AML-193 (cell line): ENCODE measurements around the gene AXDND1.
"Not testable (repeated sequence)": the region's sequence is repeated elsewhere in the genome, so short reads cannot be mapped to it uniquely, and the experiment has no call there.

Source experiments
- DNase-seq, 2 experiments: peaks; one replicate each; lab custom pipeline; 2025; lab: John Stamatoyannopoulos, UW

AXDND1 gene

DNA sequence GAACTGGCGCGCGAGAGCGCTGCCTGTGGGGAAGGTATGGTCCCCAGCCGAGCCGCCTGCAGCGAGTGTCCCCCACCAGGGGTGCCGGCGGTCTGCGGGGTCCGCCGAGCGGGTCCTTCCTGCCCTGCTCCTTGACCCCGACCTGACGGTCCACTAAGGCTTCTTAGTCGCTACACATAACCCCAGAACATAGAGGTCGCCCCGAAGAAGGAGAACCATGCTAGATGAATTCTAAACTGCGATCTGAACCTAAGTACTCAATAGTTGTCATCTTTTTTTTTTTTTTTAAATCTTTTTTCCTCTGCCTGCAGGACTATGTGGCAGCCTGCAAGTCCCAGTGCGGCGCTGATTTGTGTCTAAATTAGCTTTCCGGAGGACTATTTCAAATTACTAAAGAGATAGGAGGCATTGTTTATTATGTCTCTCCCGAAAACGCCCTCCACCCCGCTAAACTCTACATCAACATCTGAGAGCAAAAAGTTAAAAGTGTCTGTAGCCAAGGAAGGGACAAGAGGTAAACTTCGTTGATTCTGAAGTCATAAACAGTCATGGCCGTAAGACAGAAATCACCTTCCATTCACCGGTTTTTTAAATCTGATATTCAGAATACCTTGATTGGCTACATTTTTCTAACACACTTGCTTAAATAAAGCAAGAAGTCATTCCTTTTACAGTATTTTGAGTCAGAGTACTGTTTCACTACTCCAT, 476 bp downstream of the AXDND1 start:
- DNase-seq, result peak in 1 of 2 experiments; percentile 51

DNA sequence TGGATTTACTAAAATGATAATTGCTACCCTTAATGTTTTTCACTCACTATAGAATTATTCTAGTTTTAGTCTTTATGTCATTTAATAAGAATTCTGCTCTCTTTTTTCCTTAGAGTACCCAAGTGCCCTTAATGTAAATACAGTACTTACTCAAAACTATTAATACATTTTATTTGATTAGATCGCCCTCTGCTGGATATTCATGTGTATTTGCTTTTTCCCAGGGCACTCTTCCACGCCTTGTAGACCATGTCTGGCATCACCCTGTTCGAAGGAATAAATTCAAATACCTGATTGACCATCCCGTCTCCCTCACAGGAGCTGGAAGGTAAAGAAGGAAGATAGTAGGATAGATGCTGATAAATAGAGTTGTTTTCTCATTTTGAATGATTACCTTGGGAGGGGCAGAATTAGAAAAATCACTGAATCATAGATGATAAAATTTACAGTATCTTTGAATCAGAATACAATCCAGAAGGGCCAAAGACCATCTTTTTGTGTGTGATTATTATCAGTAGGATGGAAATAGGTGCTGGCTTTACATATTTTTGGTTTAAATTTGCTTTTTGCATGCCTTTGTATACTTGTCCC, 4.1 kb downstream of the AXDND1 start:
- peak; percentile 79 for DNase-seq

DNA sequence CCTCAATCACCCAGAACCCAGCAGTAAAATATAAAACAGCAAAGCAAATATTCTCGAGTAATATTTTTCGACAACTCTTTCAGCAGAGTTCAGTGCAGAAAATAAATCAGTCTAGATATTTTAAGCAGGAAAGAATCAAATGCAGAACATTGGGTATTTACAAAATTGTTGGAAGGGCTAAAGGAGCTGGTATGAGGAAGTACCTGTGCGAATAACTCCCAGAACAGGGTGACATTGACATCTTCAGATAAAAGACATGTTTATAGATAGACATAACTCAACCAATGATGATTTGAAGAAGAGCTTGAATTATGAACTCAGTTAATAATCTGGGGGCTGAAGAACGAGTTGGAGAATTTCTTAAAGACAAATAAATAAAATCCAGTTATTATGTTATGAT, 6.4 kb downstream of the AXDND1 start:
- no peak for DNase-seq

DNA sequence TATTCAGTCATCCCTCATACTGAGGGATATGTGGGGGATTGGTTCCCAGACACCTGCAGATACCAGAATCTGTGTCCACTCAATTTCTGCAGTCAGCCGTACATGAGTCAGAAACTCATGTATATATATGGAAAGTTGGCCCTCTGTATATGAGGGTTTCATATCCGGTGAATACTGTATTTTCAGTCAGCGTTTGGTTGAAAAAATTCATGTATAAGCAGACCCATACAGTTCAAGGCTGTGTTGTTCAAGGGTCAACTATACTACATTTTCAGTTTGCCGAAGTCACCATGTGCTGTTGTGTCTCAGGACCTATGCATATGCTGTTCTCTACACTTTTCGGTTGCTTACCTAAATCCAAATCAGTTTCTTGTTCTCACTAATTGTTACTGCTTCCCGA, 10.5 kb downstream of the AXDND1 start:
- DNase-seq, result no peak

DNA sequence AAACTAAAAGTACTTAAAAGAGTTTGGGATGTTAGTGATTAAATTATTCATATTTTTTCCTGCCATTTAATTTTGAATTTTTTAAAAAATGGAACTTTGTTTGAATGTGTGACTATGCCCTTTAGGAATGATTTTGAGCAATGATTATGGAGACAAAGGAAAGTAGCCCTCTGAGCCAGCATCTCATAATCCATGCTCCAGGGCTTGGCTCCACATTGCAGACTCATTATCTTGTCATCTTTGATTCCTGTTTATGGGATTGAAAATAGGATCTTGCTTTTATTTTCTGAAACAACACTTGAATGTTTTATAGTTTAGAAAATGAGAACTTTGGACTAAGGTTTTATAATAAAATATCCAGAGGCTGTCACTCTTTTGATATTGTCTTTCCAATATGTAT, 14.5 kb downstream of the AXDND1 start:
- DNase-seq, result no peak

DNA sequence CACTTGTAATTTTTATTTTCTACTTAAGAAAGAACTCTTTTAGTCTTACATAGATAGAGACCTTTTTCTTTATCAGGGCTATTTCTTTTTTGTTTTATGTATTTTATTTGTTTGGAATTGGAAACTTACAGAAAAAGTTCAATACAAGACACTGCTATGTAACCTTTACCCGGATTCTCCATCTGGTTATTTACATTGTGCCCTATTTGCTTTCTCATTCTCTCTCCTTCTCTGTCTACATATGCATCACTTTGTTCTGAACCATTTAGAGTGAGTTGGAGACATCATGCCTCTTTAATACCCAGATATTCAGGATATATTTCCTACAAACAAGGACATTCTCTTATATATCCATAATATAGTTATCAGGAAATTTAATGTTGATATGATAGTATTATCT, 18.3 kb downstream of the AXDND1 start:
- DNase-seq, result no peak

DNA sequence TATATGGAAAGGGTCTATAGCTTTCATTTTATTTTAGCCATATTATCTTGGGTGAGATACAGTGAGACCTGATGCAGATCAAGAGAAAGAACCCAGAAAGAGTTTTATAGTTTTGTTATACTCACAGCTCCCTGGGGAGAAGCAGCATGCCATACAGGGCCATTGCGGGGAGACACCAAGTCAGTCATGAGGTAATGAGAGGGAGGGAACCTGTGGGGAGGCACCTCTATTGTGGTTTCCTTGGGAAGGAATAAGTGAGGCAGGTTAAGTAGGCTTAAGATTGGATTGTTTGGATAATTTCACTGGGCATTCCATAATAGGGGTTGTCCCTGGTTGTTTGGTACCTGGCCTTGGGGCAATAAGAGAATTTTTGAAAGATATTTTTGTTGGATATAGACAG, 19.7 kb downstream of the AXDND1 start:
- no peak for DNase-seq

DNA sequence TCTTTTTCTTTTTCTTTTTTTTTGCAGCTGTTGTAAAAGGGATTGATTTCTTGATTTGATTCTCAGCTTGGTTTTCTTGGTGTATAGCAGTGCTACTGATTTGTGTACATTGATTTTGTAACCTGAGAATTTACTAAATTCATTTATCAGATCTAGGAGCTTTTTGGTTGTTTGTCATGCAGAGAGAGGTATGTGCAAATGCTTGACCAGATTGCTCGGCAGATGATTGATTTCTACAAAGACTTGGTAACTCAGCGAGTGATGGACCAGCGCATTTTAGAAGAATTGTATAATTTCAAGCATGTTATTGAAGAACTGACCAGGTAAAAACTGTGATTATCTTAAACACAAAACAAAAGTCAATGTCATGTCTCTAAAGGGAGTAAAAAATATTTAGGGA, 27.9 kb downstream of the AXDND1 start:
- no peak for DNase-seq

DNA sequence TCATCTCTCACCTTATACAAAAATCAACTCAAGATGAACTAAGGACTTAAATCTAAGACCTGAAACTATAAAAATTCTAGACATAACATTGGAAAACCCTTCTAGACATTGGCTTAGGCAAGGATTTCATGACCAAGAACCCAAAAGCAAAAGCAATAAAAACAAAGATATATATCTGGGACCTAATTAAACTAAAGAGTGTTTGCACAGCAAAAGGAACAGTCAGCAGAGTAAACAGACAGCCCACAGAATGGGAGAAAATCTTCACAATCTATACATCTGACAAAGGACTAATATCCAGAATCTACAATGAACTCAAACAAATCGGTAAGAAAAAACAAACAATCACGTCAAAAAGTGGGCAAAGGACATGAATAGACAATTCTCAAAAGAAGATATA, 33.6 kb downstream of the AXDND1 start:
- not testable (repeated sequence) for DNase-seq

DNA sequence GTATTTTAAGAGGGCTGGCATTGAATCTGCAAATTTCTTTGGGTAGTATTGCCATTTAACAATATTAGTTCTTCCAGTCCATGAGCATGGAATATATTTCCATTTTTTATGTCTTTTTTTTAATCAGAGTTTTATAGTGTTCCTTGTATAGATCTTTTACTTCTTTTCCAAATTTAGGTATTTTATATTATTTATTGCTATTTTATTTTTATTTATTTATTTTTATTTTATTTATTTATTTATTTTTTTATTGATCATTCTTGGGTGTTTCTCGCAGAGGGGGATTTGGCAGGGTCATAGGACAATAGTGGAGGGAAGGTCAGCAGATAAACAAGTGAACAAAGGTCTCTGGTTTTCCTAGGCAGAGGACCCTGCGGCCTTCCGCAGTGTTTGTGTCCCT, 52.0 kb downstream of the AXDND1 start:
- DNase-seq, result not testable (repeated sequence)

DNA sequence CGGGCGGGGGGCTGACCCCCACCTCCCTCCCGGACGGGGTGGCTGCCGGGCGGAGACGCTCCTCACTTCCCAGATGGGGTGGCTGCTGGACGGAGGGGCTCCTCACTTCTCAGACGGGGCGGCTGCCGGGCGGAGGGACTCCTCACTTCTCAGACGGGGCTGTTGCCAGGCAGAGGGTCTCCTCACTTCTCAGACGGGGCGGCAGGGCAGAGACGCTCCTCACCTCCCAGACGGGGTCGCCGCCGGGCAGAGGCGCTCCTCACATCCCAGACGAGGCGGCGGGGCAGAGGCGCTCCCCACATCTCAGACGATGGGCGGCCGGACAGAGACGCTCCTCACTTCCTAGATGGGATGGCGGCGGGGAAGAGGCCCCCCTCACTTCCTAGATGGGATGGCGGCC, 52.9 kb downstream of the AXDND1 start:
- not testable (repeated sequence) for DNase-seq

DNA sequence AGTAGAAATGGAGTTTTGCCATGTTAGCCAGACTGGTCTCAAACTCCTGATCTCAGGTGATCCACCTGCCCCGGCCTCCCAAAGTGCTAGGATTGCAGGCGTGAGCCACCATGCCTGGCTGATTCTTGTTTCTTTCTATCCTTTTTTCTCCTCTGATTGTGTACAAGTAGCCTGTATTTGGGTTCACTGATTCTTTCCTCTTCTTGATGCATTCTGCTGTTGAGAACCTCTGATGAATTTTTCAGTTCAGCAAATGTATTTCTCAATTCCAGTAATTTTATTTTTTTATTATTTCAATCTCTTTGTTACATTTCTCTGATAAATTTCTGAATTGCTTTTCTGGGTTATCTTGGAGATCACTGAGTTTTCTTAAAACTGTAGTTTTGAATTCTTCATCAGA, 58.8 kb downstream of the AXDND1 start:
- no peak for DNase-seq

DNA sequence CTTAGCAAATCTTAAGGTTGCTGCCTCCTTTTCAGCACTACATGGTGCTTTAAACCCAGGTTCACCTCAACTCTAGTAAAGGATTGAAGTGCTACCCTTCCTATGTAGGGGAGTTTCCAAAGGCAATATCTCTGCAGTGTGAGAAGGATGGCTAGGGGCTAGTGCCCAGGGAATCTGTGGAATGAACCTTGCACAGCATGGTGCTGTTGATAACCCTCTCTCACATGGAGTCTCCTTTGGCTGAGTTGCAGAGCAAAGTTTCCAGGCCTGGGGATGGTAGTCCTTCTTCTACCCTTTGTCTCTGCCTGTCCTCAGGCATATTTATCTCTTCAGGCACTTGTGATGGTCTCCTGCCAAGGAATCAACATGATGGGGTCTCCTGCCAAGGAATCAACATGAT, 59.4 kb downstream of the AXDND1 start:
- no peak for DNase-seq

DNA sequence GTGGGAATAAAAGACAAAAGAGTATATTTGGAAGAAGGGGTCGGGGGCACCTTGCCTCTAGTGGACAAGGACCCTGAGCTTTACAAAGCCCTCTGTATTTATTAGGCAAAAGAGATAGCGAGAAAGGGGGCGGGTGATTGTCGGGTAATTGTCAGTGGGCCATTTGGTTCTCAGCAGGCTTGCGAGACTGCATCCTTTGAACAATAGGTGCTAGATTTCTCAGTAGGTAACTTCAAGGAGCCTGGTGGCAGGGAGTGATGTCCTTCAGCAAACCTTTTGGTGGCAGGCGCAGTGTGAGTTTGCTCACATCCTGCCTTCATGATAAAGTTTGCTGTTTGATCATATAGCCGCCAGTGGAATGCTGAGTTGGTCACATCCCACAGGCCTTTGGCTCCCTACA, 71.4 kb downstream of the AXDND1 start:
- DNase-seq, result no peak

DNA sequence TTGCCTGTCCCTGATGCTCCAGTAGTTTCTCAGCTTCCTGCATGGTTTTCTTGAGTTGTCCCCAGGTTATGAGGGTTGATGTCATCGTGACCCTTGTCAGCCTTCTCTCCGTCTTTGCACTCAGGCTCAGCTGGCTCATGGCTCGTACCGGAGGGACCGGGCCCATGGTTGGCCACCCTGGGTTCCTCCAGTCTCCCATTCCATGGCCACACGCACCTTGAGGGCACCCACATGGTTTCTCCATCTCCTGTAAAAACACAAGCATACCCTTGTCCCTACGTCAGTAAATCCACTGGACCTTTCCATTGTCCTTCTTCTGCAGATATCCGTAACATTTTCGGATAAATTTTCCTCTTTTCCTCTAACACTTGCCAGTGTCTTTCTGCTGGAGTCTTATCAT, 73.9 kb downstream of the AXDND1 start:
- DNase-seq, result not testable (repeated sequence)

DNA sequence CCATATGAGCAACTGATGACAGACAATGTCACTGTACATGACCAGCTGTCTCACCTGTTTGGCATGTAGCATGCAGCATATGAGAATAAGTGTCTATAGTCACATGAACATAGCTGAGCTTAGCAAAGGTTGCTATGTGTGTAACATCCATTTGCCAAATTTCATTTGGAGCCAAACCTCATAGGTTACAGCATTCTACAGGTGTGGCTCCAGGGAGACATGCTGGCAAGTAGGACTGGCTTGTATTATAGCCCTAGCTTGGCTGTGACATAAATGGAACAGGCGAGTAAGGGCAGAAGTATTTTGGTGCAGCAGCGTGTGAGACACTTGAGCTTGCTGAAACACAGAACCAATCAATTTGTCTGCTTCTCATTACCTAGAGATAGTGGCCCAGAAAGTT, 74.5 kb downstream of the AXDND1 start:
- DNase-seq, result not testable (repeated sequence)

DNA sequence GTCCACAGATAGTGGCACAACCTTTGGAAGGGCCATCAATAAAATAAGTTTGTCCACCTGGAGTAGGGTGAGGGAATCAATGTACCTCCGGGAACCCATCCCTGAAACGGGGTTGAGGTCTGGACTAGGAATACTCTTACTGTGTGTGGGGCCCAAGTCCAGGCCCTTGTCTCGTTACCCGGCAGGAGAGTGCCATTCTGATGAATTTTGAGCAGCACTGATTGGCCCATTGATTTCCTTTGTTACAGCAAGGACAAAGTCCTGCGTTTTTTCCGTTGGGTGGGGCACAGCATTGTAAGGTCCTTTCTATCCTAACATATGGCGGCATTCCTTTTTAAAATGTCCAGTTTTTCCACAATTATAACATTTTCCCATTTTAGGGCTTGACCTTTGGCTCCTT, 75.2 kb downstream of the AXDND1 start:
- DNase-seq, result no peak

DNA sequence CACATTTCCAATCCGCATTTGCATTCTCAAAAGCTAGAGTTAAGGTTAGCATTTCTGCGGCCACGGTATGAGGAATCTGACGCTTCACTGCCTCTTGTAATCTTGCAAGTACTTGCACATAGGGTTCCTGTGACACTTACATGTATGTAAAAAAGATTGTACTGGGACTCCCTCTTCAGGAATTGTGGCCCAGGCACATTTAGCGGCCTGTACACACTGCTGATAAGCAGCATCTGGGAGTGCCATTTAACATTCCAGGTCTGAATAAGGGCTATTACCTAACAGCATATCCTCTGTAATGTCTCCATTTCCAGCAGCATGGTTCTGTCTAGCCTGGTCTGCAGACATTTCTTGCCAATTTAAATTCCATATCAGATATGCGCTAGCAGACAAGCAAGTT, 75.7 kb downstream of the AXDND1 start:
- no peak for DNase-seq

DNA sequence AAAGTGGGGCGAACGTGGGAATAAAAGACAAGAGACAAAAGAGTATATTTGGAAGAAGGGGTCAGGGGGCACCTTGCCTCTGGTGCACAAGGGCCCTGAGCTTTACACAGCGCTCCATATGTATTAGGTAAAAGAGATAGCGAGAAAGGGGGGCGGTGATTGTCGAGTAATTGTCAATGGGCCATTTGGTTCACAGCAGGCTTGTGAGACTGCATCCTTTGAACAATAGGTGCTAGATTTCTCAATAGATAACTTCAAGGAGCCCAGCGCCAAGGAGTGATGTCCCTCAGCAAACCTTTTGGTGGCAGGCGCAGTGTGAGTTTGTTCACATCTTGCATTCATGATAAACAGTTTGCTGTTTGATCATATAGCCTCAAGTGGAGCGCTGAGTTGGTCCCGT, 77.1 kb downstream of the AXDND1 start:
- not testable (repeated sequence) for DNase-seq

DNA sequence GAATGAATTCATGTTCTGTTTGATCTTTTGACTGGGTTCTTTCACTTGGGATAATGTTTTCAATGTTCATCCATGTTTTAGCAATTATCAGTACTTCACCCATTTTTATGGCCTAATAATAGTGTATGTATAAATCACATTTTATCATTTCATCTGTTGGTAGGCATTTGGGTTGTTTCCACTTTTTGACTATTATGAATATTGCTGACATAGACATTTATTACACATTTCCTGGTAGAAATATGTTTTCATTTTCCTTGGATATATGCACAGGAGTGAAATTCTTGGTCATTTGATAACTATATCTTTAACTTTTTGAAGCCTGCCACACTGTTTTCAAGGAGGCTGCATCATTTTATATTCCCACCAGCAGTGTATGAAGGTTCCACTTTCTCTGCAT, 79.8 kb downstream of the AXDND1 start:
- no peak for DNase-seq

DNA sequence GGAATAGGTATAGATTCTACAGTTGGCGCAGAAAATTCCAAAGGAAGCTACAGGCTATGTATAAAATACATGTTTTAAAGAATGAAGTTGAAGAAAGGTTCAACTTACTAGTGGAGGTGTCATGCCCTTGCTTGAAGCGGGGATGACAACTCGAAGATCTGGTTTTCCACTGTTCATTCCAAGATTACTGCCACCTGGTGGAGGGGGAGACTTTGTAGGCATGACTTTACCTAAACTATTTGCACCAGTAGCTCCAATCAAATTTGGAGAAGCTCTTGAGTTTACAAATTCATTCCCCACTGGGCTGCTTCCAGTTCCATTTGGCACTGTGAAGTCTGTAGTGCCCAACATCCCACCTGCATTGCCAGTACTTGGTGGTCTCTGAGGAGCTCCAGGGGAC, 81.7 kb downstream of the AXDND1 start:
- DNase-seq, result peak; percentile 0 to 14

DNA sequence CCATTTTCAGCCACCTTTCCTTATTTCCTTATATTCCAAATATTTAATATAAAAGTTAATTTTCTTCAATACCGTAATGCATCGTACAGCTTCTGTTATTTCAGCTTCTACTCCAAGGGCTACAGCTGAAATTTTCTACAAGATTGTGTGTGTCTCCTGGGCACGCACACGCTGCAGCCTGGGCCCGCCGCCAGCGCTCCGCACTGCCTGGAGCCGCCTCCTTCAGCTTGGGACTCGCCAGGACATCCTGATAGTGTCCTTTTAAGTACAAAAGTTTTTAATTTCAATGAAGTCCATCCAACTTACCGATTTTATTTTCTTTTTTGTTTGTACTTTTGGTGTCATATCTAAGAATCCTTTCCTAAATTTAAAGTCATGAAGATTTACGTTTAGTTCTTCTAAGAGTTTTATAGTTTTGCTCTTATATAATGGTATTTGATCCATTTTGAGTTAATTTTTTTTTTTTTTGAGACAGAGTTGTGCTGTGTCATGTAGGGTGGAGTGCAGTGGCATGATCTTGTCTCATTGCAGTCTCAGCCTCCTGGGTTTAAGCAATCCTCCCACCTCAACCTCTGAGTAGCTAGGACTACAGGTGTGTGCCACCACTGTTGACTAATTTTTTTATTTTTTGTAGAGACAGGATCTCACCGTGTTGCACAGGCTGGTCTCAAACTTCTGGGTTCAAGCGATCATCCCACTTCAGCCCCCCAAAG, 82.8 kb downstream of the AXDND1 start:
- DNase-seq, result no peak

DNA sequence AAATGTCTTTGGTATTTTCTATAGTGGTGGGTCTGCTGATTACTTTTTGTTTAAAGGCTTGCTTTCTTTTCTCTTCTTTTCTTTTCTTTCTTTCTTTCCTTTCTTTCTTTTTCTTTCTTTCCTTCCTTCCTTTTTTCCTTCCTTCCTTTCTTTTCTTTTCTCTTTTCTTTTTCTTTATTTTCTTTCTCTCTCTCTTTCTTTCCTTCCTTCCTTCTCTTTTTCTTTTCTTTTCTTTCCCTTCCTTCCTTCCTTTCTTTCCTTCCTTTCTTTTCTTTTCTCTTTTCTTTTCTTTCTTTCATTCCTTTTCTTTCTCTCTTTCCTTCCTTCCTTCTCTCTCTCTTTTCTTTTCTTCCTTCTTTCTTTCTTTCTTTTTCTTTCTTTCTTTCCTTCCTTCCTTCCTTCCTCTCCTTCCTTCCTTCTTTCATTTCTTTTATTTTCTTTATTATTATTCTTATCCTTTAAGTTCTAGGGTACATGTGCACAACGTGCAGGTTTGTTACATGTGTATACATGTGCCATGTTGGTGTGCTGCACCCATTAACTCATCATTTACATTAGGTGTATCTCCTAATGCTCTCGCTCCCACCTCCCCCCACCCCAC, 93.9 kb downstream of the AXDND1 start:
- DNase-seq, result not testable (repeated sequence)
